Subcutaneous abdominal adipose tissue (tissue), 5 donors: ENCODE results near the gene IFNL3.

ENCODE experiments used
- H3K27ac ChIP-seq: one replicate; pipeline ENCODE4 v1.7.0; 2013; ENCODE audit warnings: low read depth, mild to moderate bottlenecking, inconsistent platforms, low read length, moderate library complexity
- H3K27me3 ChIP-seq, 5 donors: one replicate each; pipeline ENCODE4 v1.7.0; 2013; ENCODE audit warnings: low read length in 5 of 5, inconsistent platforms in 1 of 5; ENCODE audit not compliant: control insufficient read depth in 5 of 5, insufficient read depth in 4 of 5
- H3K36me3 ChIP-seq, 5 donors: one replicate each; pipeline ENCODE4 v1.7.0; 2013; ENCODE audit warnings: low read length in 5 of 5; ENCODE audit not compliant: control insufficient read depth in 5 of 5, insufficient read depth in 5 of 5
- H3K4me1 ChIP-seq, 5 donors: one replicate each; pipeline ENCODE4 v1.7.0; 2013; ENCODE audit warnings: low read length in 5 of 5, mild to moderate bottlenecking in 3 of 5, moderate library complexity in 1 of 5; ENCODE audit not compliant: control insufficient read depth in 5 of 5, insufficient read depth in 5 of 5
- H3K4me3 ChIP-seq, 5 donors: one replicate each; pipeline ENCODE4 v1.7.0; 2013; ENCODE audit warnings: low read length in 5 of 5, low read depth in 1 of 5
- H3K9ac ChIP-seq, 5 donors: one replicate each; pipeline ENCODE4 v1.7.0; 2013; ENCODE audit warnings: low read length in 5 of 5, mild to moderate bottlenecking in 4 of 5, moderate library complexity in 3 of 5
- H3K9me3 ChIP-seq, 5 donors: one replicate each; pipeline ENCODE4 v1.7.0; 2013; ENCODE audit warnings: low read length in 5 of 5; ENCODE audit not compliant: control insufficient read depth in 5 of 5
- donor health status: healthy.
- donor health status: healthy.
- donor health status: healthy.
- donor health status: healthy.
- donor health status: healthy.

IFNL3 gene

GRCh38 chr19:39240421-39240820, 4.4 kb downstream of the IFNL3 start:
- Histone ChIP-seq H3K9me3 (no peaks in the 10 kb centered on the region), H3K27ac (no peak overlapping the region), H3K36me3 (no peaks in the 10 kb centered on the region), H3K4me3 (no peak overlapping the region), H3K9ac (no peak overlapping the region), H3K27me3 (peaks cover 3 to 14% (median 11%) of the 10 kb centered on the region in 5 donors), H3K4me1 (peaks cover 0 to 3% (median 0%) of the 10 kb centered on the region in 5 donors)

DNA sequence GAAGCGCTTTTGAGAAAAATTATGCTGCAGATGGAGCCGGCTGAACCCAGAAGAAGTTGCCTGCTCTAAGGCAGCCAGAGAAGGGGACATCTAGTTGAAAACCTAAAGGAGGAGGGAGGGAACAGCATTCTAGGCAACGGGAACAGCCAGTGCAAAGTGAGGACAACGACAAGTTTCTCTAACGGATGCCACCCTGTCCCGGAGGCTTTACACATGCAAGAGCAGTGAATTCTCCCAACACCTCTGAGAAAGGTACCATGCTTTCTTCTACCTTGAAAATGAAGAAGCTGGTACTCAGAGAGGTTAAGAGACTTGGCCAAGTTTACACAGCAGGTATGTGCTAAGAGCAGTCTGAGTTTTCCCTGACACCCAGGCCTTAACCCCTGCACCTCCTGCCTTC, 5.9 kb downstream of the IFNL3 start:
- H3K27me3 ChIP-seq: peaks cover 5 to 14% (median 11%) of the 10 kb centered on the region in 5 donors
- H3K36me3 ChIP-seq: no peaks in the 10 kb centered on the region
- peaks cover 0 to 3% (median 0%) of the 10 kb centered on the region in 5 donors for H3K4me1 ChIP-seq
- H3K4me3 ChIP-seq: no peak overlapping the region
- no peak overlapping the region for H3K9ac ChIP-seq
- H3K9me3 ChIP-seq: no peaks in the 10 kb centered on the region
- H3K27ac ChIP-seq: no peak overlapping the region

- Histone ChIP-seq H3K36me3 (no peaks in the 10 kb centered on the region), H3K4me3 (no peak overlapping the region), H3K4me1 (peaks cover 0 to 3% (median 0%) of the 10 kb centered on the region in 5 donors), H3K27me3 (peaks cover 5 to 16% (median 11%) of the 10 kb centered on the region in 5 donors), H3K9me3 (no peaks in the 10 kb centered on the region), H3K9ac (no peak overlapping the region), H3K27ac (no peak overlapping the region)
These were observed 6.6 kb downstream of the IFNL3 start for GRCh38 chr19:39238209-39238608.

GRCh38 chr19:39237200-39238184, 7.3 kb downstream of the IFNL3 start:
- Histone ChIP-seq H3K27ac (no peak overlapping the region), H3K4me3 (no peak overlapping the region)

DNA sequence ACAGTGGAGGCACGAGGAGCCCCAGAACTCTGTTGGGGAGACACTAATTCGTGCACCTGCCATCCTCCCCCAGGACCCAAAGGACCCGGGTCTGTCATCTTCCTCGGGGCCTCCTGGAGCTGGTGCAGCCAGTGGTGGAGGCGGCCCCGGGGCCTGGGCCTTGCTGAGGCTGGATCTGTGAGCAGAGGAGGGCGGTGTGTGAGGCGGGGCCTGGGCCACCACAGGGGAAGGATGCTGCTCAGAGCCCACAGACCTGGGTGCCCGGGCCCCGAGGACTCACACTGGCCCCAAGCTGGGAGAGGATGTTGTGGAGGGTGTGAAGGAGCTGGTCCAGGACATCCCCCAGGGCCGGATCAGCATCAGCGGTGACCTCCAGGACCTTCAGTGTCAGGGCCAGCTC, 8.3 kb downstream of the IFNL3 start:
- Histone ChIP-seq H3K9ac (no peak overlapping the region), H3K9me3 (no peaks in the 10 kb centered on the region), H3K27ac (no peak overlapping the region), H3K27me3 (peaks cover 5 to 16% (median 11%) of the 10 kb centered on the region in 5 donors), H3K4me1 (peaks cover 0 to 3% (median 0%) of the 10 kb centered on the region in 5 donors), H3K4me3 (no peak overlapping the region), H3K36me3 (no peaks in the 10 kb centered on the region)

More at GRCh38 chr19:39237200-39238184, 7.3 kb downstream of the IFNL3 start:
- H3K9ac ChIP-seq: no peak overlapping the region
- H3K4me1 ChIP-seq: peaks cover 0 to 3% (median 0%) of the 10 kb centered on the region in 5 donors
- H3K27me3 ChIP-seq: peaks cover 5 to 16% (median 11%) of the 10 kb centered on the region in 5 donors
- H3K9me3 ChIP-seq: no peaks in the 10 kb centered on the region
- no peaks in the 10 kb centered on the region for H3K36me3 ChIP-seq

GRCh38 chr19:39232708-39233107, 12.1 kb downstream of the IFNL3 start:
- H3K9ac ChIP-seq: no peak overlapping the region
- H3K4me3 ChIP-seq: no peak overlapping the region
- H3K4me1 ChIP-seq: peaks cover 0 to 3% (median 0%) of the 10 kb centered on the region in 5 donors
- H3K27me3 ChIP-seq: peaks cover 5 to 14% (median 11%) of the 10 kb centered on the region in 5 donors
- H3K36me3 ChIP-seq: no peaks in the 10 kb centered on the region
- no peak overlapping the region for H3K27ac ChIP-seq
- H3K9me3 ChIP-seq: peaks cover 0 to 6% (median 4%) of the 10 kb centered on the region in 5 donors

DNA sequence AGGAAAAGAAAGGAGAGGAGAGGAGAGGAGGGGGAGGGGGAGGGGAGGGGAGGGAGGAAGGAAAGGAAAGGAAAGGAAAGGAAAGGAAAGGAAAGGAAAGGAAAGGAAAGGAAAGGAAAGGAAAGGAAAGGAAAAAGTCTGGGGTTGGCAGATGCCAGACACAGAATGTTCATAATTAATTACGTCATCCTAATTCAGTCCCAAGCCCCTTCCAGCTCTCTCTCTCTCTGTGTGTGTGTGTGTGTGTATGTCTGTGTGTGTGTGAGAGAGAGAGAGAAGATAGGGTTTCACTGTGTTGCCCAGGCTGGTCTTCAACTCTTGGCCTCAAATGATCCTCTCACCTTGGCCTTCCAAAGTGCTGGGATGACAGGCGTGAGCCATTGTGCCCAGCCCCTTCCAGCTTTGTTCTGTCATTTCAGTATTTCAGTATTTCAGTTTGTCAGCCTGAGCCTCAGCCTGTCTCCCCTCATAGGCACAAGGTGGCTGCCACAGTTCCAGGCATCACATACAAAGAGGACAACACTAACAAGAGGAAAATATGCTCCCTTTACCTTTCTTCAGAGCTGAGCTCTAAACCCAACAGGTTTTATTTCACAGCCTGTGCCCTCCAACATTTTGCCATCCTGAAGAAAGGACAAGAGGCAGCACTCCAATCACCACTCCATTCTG, 14.6 kb downstream of the IFNL3 start:
- Histone ChIP-seq H3K27me3 (peaks cover 0 to 3% (median 0%) of the 10 kb centered on the region in 5 donors), H3K36me3 (no peaks in the 10 kb centered on the region), H3K9me3 (peaks cover 0 to 6% (median 4%) of the 10 kb centered on the region in 5 donors), H3K9ac (no peak overlapping the region), H3K27ac (no peak overlapping the region), H3K4me3 (no peak overlapping the region), H3K4me1 (no peaks in the 10 kb centered on the region)

GRCh38 chr19:39224910-39225309, 19.9 kb downstream of the IFNL3 start:
- Histone ChIP-seq H3K36me3 (no peaks in the 10 kb centered on the region), H3K27me3 (peaks cover 0 to 5% (median 2%) of the 10 kb centered on the region in 5 donors), H3K4me3 (no peak overlapping the region), H3K27ac (no peak overlapping the region), H3K9ac (no peak overlapping the region), H3K4me1 (no peaks in the 10 kb centered on the region), H3K9me3 (no peaks in the 10 kb centered on the region)

DNA sequence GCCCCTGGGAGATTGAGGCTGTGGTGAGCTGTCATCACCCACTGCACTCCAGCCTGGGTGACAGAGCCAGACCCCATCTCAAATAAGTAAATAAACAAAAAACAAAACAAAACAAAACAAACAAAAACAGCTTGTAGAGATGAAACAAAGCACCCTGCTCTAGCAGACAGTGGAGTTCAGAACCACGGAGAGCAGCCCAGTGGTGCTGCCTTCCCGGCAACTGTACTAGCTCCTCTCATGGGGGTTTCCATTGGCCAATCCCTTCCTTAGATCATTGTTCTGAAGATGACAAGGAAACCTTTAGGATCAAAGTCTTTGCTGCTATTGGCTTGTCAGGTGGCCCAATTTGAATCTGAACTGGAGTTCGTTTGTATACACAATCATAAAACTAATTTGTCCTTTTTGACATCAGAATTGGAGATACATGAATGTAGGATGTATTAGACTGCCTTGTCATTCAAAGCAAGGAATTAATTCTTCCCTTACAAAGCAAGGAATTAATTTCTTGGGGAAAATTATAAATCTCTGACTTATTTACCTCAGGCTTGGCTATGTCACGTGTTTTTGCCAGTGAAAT, 21.0 kb downstream of the IFNL3 start:
- H3K27ac ChIP-seq: no peak overlapping the region
- no peaks in the 10 kb centered on the region for H3K4me1 ChIP-seq
- H3K9me3 ChIP-seq: no peaks in the 10 kb centered on the region
- H3K27me3 ChIP-seq: peaks cover 0 to 5% (median 2%) of the 10 kb centered on the region in 5 donors
- H3K36me3 ChIP-seq: no peaks in the 10 kb centered on the region
- no peak overlapping the region for H3K4me3 ChIP-seq
- H3K9ac ChIP-seq: no peak overlapping the region
